ENCODE results near the gene C3. TPM values are rescaled to one million over a fixed set of nuclear protein-coding genes. Genes with fewer than 3 reads are reported as not detected.
"Not testable (repeated sequence)": the region's sequence is repeated elsewhere in the genome, so short reads cannot be mapped to it uniquely, and the experiment has no call there.

C3 gene
- total and polyA plus RNA-seq, 2 donors, result 46.1 to 311 TPM

- Histone ChIP-seq H3K4me1 (ENCODE audit: control insufficient read depth in 2 of 2, insufficient read depth in 2 of 2, low read length in 2 of 2) (no peaks in the 10 kb centered on the region), H3K36me3 (ENCODE audit: control insufficient read depth in 2 of 2, insufficient read depth in 2 of 2, low read length in 1 of 2) (no peaks in the 10 kb centered on the region), H3K9me3 (ENCODE audit: control insufficient read depth in 2 of 2, insufficient read depth in 1 of 2, low read length in 1 of 2) (peaks cover 0 to 4% of the 10 kb centered on the region in 2 donors), H3K4me3 (ENCODE audit: low read length in 2 of 2) (no peak overlapping the region), H3K27me3 (ENCODE audit: control insufficient read depth in 2 of 2, insufficient read depth in 1 of 2, low read length in 1 of 2) (peaks cover 10 to 45% of the 10 kb centered on the region in 2 donors), H3K27ac (ENCODE audit: low read depth in 1 of 2, low read length in 1 of 2) (no peak overlapping the region)
- no peak for DNase-seq (ENCODE audit: low read depth in 6 of 9, low spot score in 9 of 9)
- WGBS, result 37% methylated on average over 20 of the region's 20 CpGs
Measured at GRCh38 chr19:6660930-6661329, 59.5 kb downstream of the C3 start.

- not testable (repeated sequence) for DNase-seq (ENCODE audit: low read depth in 6 of 9, low spot score in 9 of 9); H3K9me3 ChIP-seq (ENCODE audit: control insufficient read depth in 2 of 2, insufficient read depth in 1 of 2, low read length in 1 of 2); H3K27ac ChIP-seq (ENCODE audit: low read depth in 1 of 2, low read length in 1 of 2); H3K36me3 ChIP-seq (ENCODE audit: control insufficient read depth in 2 of 2, insufficient read depth in 2 of 2, low read length in 1 of 2); H3K4me3 ChIP-seq (ENCODE audit: low read length in 2 of 2)
- peaks cover 10 to 34% of the 10 kb centered on the region in 2 donors for H3K27me3 ChIP-seq (ENCODE audit: control insufficient read depth in 2 of 2, insufficient read depth in 1 of 2, low read length in 1 of 2)
- 92% methylated on average over 9 of the region's 9 CpGs for WGBS
- H3K4me1 ChIP-seq (ENCODE audit: control insufficient read depth in 2 of 2, insufficient read depth in 2 of 2, low read length in 2 of 2), result peaks cover 0 to 17% of the 10 kb centered on the region in 2 donors
Measured at GRCh38 chr19:6656390-6656789, 64.1 kb downstream of the C3 start.

- WGBS, result 21% methylated on average over 15 of the region's 15 CpGs
- Histone ChIP-seq H3K27me3 (ENCODE audit: control insufficient read depth in 2 of 2, insufficient read depth in 1 of 2, low read length in 1 of 2) (peaks cover under 1 to 16% of the 10 kb centered on the region in 2 donors), H3K27ac (ENCODE audit: low read depth in 1 of 2, low read length in 1 of 2) (peak overlapping the region in 1 of 2 donors; percentile 22), H3K4me1 (ENCODE audit: control insufficient read depth in 2 of 2, insufficient read depth in 2 of 2, low read length in 2 of 2) (peaks cover 0 to 17% of the 10 kb centered on the region in 2 donors), H3K4me3 (ENCODE audit: low read length in 2 of 2) (no peak overlapping the region), H3K36me3 (ENCODE audit: control insufficient read depth in 2 of 2, insufficient read depth in 2 of 2, low read length in 1 of 2) (no peaks in the 10 kb centered on the region), H3K9me3 (ENCODE audit: control insufficient read depth in 2 of 2, insufficient read depth in 1 of 2, low read length in 1 of 2) (no peaks in the 10 kb centered on the region)
- peak in 1 of 9 donors; percentile 45 for DNase-seq (ENCODE audit: low read depth in 6 of 9, low spot score in 9 of 9)
Measured at GRCh38 chr19:6654347-6655310, 65.8 kb downstream of the C3 start.

GRCh38 chr19:6652805-6653094 lies 67.7 kb downstream of the C3 start:
- Histone ChIP-seq H3K27me3 (ENCODE audit: control insufficient read depth in 2 of 2, insufficient read depth in 1 of 2, low read length in 1 of 2) (peaks cover 0 to 4% of the 10 kb centered on the region in 2 donors), H3K27ac (ENCODE audit: low read depth in 1 of 2, low read length in 1 of 2) (no peak overlapping the region), H3K4me1 (ENCODE audit: control insufficient read depth in 2 of 2, insufficient read depth in 2 of 2, low read length in 2 of 2) (peaks cover 0 to 17% of the 10 kb centered on the region in 2 donors), H3K36me3 (ENCODE audit: control insufficient read depth in 2 of 2, insufficient read depth in 2 of 2, low read length in 1 of 2) (no peaks in the 10 kb centered on the region), H3K4me3 (ENCODE audit: low read length in 2 of 2) (no peak overlapping the region), H3K9me3 (ENCODE audit: control insufficient read depth in 2 of 2, insufficient read depth in 1 of 2, low read length in 1 of 2) (no peaks in the 10 kb centered on the region)
- WGBS, result 84% methylated on average over 1 of the region's 1 CpG
- no peak for DNase-seq (ENCODE audit: low read depth in 6 of 9, low spot score in 9 of 9)

GRCh38 chr19:6651965-6652804 lies 68.3 kb downstream of the C3 start:
- Histone ChIP-seq H3K27me3 (ENCODE audit: control insufficient read depth in 2 of 2, insufficient read depth in 1 of 2, low read length in 1 of 2) (peaks cover 0 to 2% of the 10 kb centered on the region in 2 donors), H3K36me3 (ENCODE audit: control insufficient read depth in 2 of 2, insufficient read depth in 2 of 2, low read length in 1 of 2) (no peaks in the 10 kb centered on the region), H3K4me3 (ENCODE audit: low read length in 2 of 2) (no peak overlapping the region), H3K4me1 (ENCODE audit: control insufficient read depth in 2 of 2, insufficient read depth in 2 of 2, low read length in 2 of 2) (peaks cover 0 to 17% of the 10 kb centered on the region in 2 donors), H3K9me3 (ENCODE audit: control insufficient read depth in 2 of 2, insufficient read depth in 1 of 2, low read length in 1 of 2) (no peaks in the 10 kb centered on the region), H3K27ac (ENCODE audit: low read depth in 1 of 2, low read length in 1 of 2) (no peak overlapping the region)
- 91% methylated on average over 6 of the region's 6 CpGs for WGBS
- no peak for DNase-seq (ENCODE audit: low read depth in 6 of 9, low spot score in 9 of 9)

- WGBS, result 63% methylated on average over 2 of the region's 2 CpGs
- peaks cover 0 to 5% of the 10 kb centered on the region in 2 donors for H3K27me3 ChIP-seq (ENCODE audit: control insufficient read depth in 2 of 2, insufficient read depth in 1 of 2, low read length in 1 of 2)
- H3K27ac ChIP-seq (ENCODE audit: low read depth in 1 of 2, low read length in 1 of 2), result no peak overlapping the region
- no peak overlapping the region for H3K4me3 ChIP-seq (ENCODE audit: low read length in 2 of 2)
- no peak for DNase-seq (ENCODE audit: low read depth in 6 of 9, low spot score in 9 of 9)
- H3K4me1 ChIP-seq (ENCODE audit: control insufficient read depth in 2 of 2, insufficient read depth in 2 of 2, low read length in 2 of 2), result peaks cover 0 to 6% of the 10 kb centered on the region in 2 donors
- no peaks in the 10 kb centered on the region for H3K9me3 ChIP-seq (ENCODE audit: control insufficient read depth in 2 of 2, insufficient read depth in 1 of 2, low read length in 1 of 2)
- no peaks in the 10 kb centered on the region for H3K36me3 ChIP-seq (ENCODE audit: control insufficient read depth in 2 of 2, insufficient read depth in 2 of 2, low read length in 1 of 2)
Measured at GRCh38 chr19:6649185-6649584, 71.3 kb downstream of the C3 start.

- Histone ChIP-seq H3K27me3 (ENCODE audit: control insufficient read depth in 2 of 2, insufficient read depth in 1 of 2, low read length in 1 of 2) (peaks cover 0 to 7% of the 10 kb centered on the region in 2 donors), H3K9me3 (ENCODE audit: control insufficient read depth in 2 of 2, insufficient read depth in 1 of 2, low read length in 1 of 2) (no peaks in the 10 kb centered on the region), H3K27ac (ENCODE audit: low read depth in 1 of 2, low read length in 1 of 2) (no peak overlapping the region), H3K36me3 (ENCODE audit: control insufficient read depth in 2 of 2, insufficient read depth in 2 of 2, low read length in 1 of 2) (no peaks in the 10 kb centered on the region), H3K4me3 (ENCODE audit: low read length in 2 of 2) (no peak overlapping the region), H3K4me1 (ENCODE audit: control insufficient read depth in 2 of 2, insufficient read depth in 2 of 2, low read length in 2 of 2) (no peaks in the 10 kb centered on the region)
- WGBS, result 92% methylated on average over 9 of the region's 9 CpGs
- DNase-seq (ENCODE audit: low read depth in 6 of 9, low spot score in 9 of 9), result no peak
Measured at GRCh38 chr19:6648141-6648715, 72.2 kb downstream of the C3 start.

- Histone ChIP-seq H3K27me3 (ENCODE audit: control insufficient read depth in 2 of 2, insufficient read depth in 1 of 2, low read length in 1 of 2) (peaks cover 0 to 7% of the 10 kb centered on the region in 2 donors), H3K36me3 (ENCODE audit: control insufficient read depth in 2 of 2, insufficient read depth in 2 of 2, low read length in 1 of 2) (no peaks in the 10 kb centered on the region), H3K9me3 (ENCODE audit: control insufficient read depth in 2 of 2, insufficient read depth in 1 of 2, low read length in 1 of 2) (no peaks in the 10 kb centered on the region), H3K4me3 (ENCODE audit: low read length in 2 of 2) (no peak overlapping the region), H3K4me1 (ENCODE audit: control insufficient read depth in 2 of 2, insufficient read depth in 2 of 2, low read length in 2 of 2) (peaks cover 6 to 21% of the 10 kb centered on the region in 2 donors), H3K27ac (ENCODE audit: low read depth in 1 of 2, low read length in 1 of 2) (no peak overlapping the region)
- DNase-seq (ENCODE audit: low read depth in 6 of 9, low spot score in 9 of 9), result no peak
- WGBS, result 96% methylated on average over 5 of the region's 5 CpGs
Measured at GRCh38 chr19:6644796-6645195, 75.7 kb downstream of the C3 start.
